ENCODE data around the gene LCN6.

- TF ChIP-seq, protein P1, sequence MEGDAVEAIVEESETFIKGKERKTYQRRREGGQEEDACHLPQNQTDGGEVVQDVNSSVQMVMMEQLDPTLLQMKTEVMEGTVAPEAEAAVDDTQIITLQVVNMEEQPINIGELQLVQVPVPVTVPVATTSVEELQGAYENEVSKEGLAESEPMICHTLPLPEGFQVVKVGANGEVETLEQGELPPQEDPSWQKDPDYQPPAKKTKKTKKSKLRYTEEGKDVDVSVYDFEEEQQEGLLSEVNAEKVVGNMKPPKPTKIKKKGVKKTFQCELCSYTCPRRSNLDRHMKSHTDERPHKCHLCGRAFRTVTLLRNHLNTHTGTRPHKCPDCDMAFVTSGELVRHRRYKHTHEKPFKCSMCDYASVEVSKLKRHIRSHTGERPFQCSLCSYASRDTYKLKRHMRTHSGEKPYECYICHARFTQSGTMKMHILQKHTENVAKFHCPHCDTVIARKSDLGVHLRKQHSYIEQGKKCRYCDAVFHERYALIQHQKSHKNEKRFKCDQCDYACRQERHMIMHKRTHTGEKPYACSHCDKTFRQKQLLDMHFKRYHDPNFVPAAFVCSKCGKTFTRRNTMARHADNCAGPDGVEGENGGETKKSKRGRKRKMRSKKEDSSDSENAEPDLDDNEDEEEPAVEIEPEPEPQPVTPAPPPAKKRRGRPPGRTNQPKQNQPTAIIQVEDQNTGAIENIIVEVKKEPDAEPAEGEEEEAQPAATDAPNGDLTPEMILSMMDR (IDR thresholded peaks at IDR 0.05), result no peak
- TF ChIP-seq POLR2A (IDR thresholded peaks at IDR 0.05), result no peak
Measured at GRCh38 chr9:136722093-136722968, 26.0 kb downstream of the LCN6 start.
